GM19467 (cell line): Measurements from ENCODE around the gene OR10A4.
"Not testable (repeated sequence)": the region's sequence is repeated elsewhere in the genome, so short reads cannot be mapped to it uniquely, and the experiment has no call there.

ENCODE experiments used
- ATAC-seq: cut with Tn5 transposase; IDR thresholded peaks from one replicate; pipeline ENCODE4 v1.9.1; 2021; ENCODE audit warnings: mild to moderate bottlenecking, moderate library complexity; ENCODE audit not compliant: unreplicated experiment

Gene OR10A4

GRCh38 chr11:6895010-6895409, 18.6 kb downstream of the OR10A4 start:
- ATAC-seq, result peak; percentile 88

DNA sequence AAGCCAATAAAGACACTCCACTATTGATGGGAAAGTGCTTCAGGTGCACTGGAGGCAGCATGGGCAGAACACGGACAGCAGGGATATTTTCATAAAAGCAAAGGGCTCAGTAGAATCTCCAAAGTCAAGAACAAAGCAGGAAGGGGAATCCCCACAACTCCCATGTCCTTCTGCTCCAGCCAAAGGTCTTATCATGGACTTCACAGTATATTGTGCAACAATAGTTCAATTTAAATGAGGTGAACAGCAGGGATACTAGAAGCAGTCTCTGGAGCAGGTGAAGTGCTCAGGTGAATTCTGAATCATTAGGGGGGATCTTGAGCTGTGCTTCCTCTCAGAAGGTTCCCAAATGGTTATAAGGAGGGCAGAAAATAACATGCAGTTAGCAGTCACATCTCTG, 22.5 kb downstream of the OR10A4 start:
- ATAC-seq, result no peak

GRCh38 chr11:6900327-6900999, 24.0 kb downstream of the OR10A4 start:
- no peak for ATAC-seq

GRCh38 chr11:6904804-6905203, 28.4 kb downstream of the OR10A4 start:
- ATAC-seq, result not testable (repeated sequence)

GRCh38 chr11:6911378-6911777, 35.0 kb downstream of the OR10A4 start:
- ATAC-seq, result no peak

DNA sequence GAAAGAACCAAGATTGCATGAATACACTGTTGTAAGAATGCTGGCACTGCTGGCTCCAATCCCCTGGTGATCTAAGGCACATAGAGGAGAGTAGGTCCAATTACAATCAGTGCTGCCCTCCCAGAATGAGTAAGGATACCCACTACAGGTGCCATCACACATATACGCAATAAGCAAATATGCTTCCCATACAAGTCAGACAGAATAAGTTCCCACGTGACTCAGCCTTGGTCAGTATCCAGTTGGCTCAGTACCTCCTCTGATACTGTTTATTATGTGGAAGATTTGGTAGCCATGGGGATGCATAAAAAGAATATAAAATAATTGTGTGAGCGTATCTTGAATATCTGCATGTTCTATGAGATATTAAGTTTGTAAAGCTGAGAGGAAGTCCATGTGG, 35.5 kb downstream of the OR10A4 start:
- ATAC-seq, result no peak

DNA sequence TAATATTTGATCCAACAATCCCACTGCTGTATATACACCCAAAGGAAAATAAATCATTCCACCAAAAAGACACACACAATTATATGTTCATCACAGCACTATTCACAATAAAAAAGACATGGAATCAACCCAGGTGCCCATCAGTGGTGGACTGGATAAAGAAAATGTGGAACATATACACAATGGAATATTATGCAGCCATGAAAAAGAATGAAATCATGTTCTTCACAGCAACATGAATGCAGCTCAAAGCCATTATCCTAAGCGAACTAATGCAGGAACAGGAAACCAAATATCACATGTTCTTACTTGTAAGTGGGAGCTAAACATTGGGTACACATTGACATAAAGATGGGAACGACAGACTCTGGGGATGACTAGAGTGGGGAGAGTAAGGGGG, 43.3 kb downstream of the OR10A4 start:
- no peak for ATAC-seq

GRCh38 chr11:6920702-6921101, 44.3 kb downstream of the OR10A4 start, which contains the start of gene OR2D3:
TSS of gene OR2D3 (plus strand) at chr11:6921002. CDS start at chr11:6921002, 0 bp downstream.
- ATAC-seq, result no peak

DNA sequence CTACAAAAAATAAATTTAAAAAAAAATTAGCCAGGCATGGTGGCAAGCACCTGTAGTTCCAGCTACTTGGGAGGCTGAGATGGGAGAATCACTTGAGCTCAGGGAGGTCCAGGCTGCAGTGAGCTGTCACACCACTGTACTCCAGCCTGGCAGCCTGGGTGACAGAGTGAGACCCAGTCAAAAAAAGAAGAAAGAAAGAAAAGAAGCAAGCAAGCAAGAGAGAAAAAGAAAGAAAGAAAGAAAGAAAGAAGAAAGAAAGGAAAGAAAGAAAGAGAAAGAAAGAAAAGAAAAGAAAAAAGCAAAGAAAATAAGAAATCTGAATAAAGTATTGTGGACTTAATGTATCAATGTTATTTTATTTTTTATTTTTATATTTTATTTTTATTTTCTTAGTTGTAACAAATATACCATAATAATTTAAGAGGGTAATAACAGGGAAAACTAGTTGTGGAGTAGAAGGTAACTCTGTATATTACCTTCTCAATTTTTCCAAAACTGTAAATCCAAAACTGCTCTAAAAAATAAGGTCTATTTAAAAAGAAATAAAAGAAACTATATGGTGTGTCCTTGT, 48.7 kb downstream of the OR10A4 start:
- no peak for ATAC-seq

GRCh38 chr11:6925636-6926207, 49.3 kb downstream of the OR10A4 start:
- ATAC-seq, result peak; percentile 2

- peak; percentile 75 for ATAC-seq
These were observed 50.0 kb downstream of the OR10A4 start, which contains the start of gene ZNF215 for GRCh38 chr11:6926208-6927029. TSS of gene ZNF215 (plus strand) at chr11:6926426. CDS start at chr11:6932273, 5,847 bp downstream.

- ATAC-seq, result peak; percentile 64
These were observed 50.7 kb downstream of the OR10A4 start for GRCh38 chr11:6927030-6927617.
